Hepatocyte (in vitro differentiated cells): ENCODE results near the gene TPST1. TPM values are rescaled to one million over a fixed set of nuclear protein-coding genes. Genes with fewer than 3 reads are reported as not detected.

Source experiments
- DNase-seq: peaks from one replicate; pipeline ENCODE4 v3.0.0-alpha.2; 2016; ENCODE audit warnings: low spot score
- H2AFZ ChIP-seq: fragments of 200-600 bp; sonication (generic); 2 replicates; pipeline ENCODE4 v1.6.0; 2016; ENCODE audit warnings: antibody characterized with exemption, mild to moderate bottlenecking
- H3K27ac ChIP-seq: fragments of 200-600 bp; sonication (generic); 2 replicates; pipeline ENCODE4 v1.5.1; 2016; ENCODE audit warnings: mild to moderate bottlenecking
- H3K27me3 ChIP-seq: fragments of 200-600 bp; sonication (generic); 2 replicates; pipeline ENCODE4 v1.6.1; 2016
- H3K36me3 ChIP-seq: fragments of 200-600 bp; sonication (generic); replicated peaks from 2 replicates; pipeline ENCODE4 v1.5.1; 2016; ENCODE audit warnings: low read depth; ENCODE audit not compliant: insufficient read depth
- H3K4me1 ChIP-seq: fragments of 200-600 bp; sonication (generic); 2 replicates; pipeline ENCODE4 v1.5.1; 2016; ENCODE audit warnings: mild to moderate bottlenecking, moderate library complexity; ENCODE audit not compliant: insufficient read depth
- H3K4me2 ChIP-seq: fragments of 200-600 bp; sonication (generic); 2 replicates; pipeline ENCODE4 v1.6.0; 2016
- H3K4me3 ChIP-seq: fragments of 200-600 bp; sonication (generic); 2 replicates; pipeline ENCODE4 v1.5.1; 2016; ENCODE audit warnings: mild to moderate bottlenecking
- H3K79me2 ChIP-seq: fragments of 200-600 bp; sonication (generic); 2 replicates; pipeline ENCODE4 v1.6.0; 2017; ENCODE audit warnings: mild to moderate bottlenecking
- H3K9me2 ChIP-seq: fragments of 200-600 bp; sonication (generic); replicated peaks from 2 replicates; pipeline ENCODE4 v1.6.0; 2017; ENCODE audit warnings: mild to moderate bottlenecking; ENCODE audit not compliant: insufficient read depth
- H3K9me3 ChIP-seq: fragments of 200-600 bp; sonication (generic); 2 replicates; pipeline ENCODE4 v1.5.1; 2016; ENCODE audit warnings: low read depth, mild to moderate bottlenecking
- H4K20me1 ChIP-seq: fragments of 200-600 bp; sonication (generic); 2 replicates; pipeline ENCODE4 v1.6.0; 2016; ENCODE audit warnings: mild to moderate bottlenecking; ENCODE audit not compliant: insufficient read depth, poor library complexity, severe bottlenecking
- CTCF ChIP-seq: fragments of 200-600 bp; sonication (generic); IDR thresholded peaks from 2 replicates; pipeline ENCODE4 v1.5.1; 2016; ENCODE audit warnings: antibody characterized with exemption, mild to moderate bottlenecking; ENCODE audit not compliant: poor library complexity
- EZH2 ChIP-seq: fragments of 200-600 bp; sonication (generic); IDR thresholded peaks from 2 replicates; pipeline ENCODE4 v1.6.1; 2016; ENCODE audit warnings: antibody characterized with exemption, mild to moderate bottlenecking, borderline replicate concordance
- EZH2phosphoT487 ChIP-seq: fragments of 200-600 bp; sonication (generic); IDR thresholded peaks from one replicate; pipeline ENCODE4 v1.6.1; 2018; ENCODE audit warnings: antibody characterized with exemption, mild to moderate bottlenecking, low read depth, moderate library complexity; ENCODE audit not compliant: unreplicated experiment, severe bottlenecking
- WGBS: methylation state at CpG from one replicate; pipeline ENCODE4 v1.1.6; 2016; ENCODE audit warnings: low lambda C conversion rate; ENCODE audit errors: missing lambda C conversion rate; 5-methylcytosine and 5-hydroxymethylcytosine counted together
- polyA plus RNA-seq: library from polyadenylated mRNA; unstranded; fragments of >200 nt; fragmentation: Nextera tagmentation; extraction: Ambion mirVana; gene quantifications from 2 replicates; pipeline ENCODE4 v1.2.1, GENCODE V29; 2016
- total RNA-seq: library from RNA; depleted of rRNA; stranded (reverse); fragments of >200 nt; gene quantifications from 2 replicates; pipeline ENCODE4 v1.2.3, GENCODE V29; 2014

Gene TPST1
- total and polyA plus RNA-seq, 2 experiments from 2014 or later, result 85.2 to 91.2 TPM

- no peak overlapping the region for H3K4me2 ChIP-seq
- DNase-seq, result no peak
- H3K79me2 ChIP-seq, result peaks cover 95% of the 10 kb centered on the region
- H3K9me2 ChIP-seq, result no peaks in the 10 kb centered on the region
- TF ChIP-seq CTCF (no peak), EZH2phosphoT487 (no peak), EZH2 (no peak)
- H3K4me1 ChIP-seq, result no peaks in the 10 kb centered on the region
- H3K27me3 ChIP-seq, result no peaks in the 10 kb centered on the region
- no peak overlapping the region for H2AFZ ChIP-seq
- no peak overlapping the region for H3K4me3 ChIP-seq
- H3K27ac ChIP-seq, result no peak overlapping the region
- H3K36me3 ChIP-seq, result no peaks in the 10 kb centered on the region
- no peaks in the 10 kb centered on the region for H4K20me1 ChIP-seq
- H3K9me3 ChIP-seq, result peaks cover 25% of the 10 kb centered on the region
These were observed 56.8 kb downstream of the TPST1 start for GRCh38 chr7:66261941-66262340.

- Histone ChIP-seq H2AFZ (no peak overlapping the region), H3K9me2 (no peaks in the 10 kb centered on the region), H3K4me1 (no peaks in the 10 kb centered on the region), H3K79me2 (peaks cover 87% of the 10 kb centered on the region), H3K9me3 (peaks cover 25% of the 10 kb centered on the region), H3K27ac (no peak overlapping the region), H3K36me3 (no peaks in the 10 kb centered on the region), H4K20me1 (no peaks in the 10 kb centered on the region), H3K27me3 (no peaks in the 10 kb centered on the region), H3K4me2 (no peak overlapping the region), H3K4me3 (no peak overlapping the region)
- DNase-seq, result no peak
- 91% methylated on average over 1 of the region's 1 CpG for WGBS
- TF ChIP-seq CTCF (no peak), EZH2 (no peak), EZH2phosphoT487 (no peak)
These were observed 58.8 kb downstream of the TPST1 start for GRCh38 chr7:66263936-66264335.

GRCh38 chr7:66265566-66265965 is 60.4 kb downstream of the TPST1 start:
- peak; percentile 24 for DNase-seq
- H3K4me3 ChIP-seq, result no peak overlapping the region
- no peak overlapping the region for H3K4me2 ChIP-seq
- no peaks in the 10 kb centered on the region for H4K20me1 ChIP-seq
- no peaks in the 10 kb centered on the region for H3K27me3 ChIP-seq
- no peak overlapping the region for H2AFZ ChIP-seq
- peaks cover 25% of the 10 kb centered on the region for H3K9me3 ChIP-seq
- no peak overlapping the region for H3K27ac ChIP-seq
- no peaks in the 10 kb centered on the region for H3K4me1 ChIP-seq
- H3K9me2 ChIP-seq, result no peaks in the 10 kb centered on the region
- H3K36me3 ChIP-seq, result no peaks in the 10 kb centered on the region
- TF ChIP-seq CTCF, result no peak
- TF ChIP-seq EZH2, result no peak
- no peak for TF ChIP-seq EZH2phosphoT487
- peaks cover 84% of the 10 kb centered on the region for H3K79me2 ChIP-seq
- WGBS, result 100% methylated on average over 1 of the region's 1 CpG

- TF ChIP-seq CTCF (no peak), EZH2phosphoT487 (no peak), EZH2 (no peak)
- 83% methylated on average over 2 of the region's 2 CpGs for WGBS
- Histone ChIP-seq H3K4me2 (peak overlapping the region; percentile 0), H3K27ac (peak overlapping the region; percentile 6), H3K4me3 (no peak overlapping the region), H3K79me2 (peaks cover 84% of the 10 kb centered on the region), H3K9me3 (peaks cover 25% of the 10 kb centered on the region), H3K27me3 (no peaks in the 10 kb centered on the region), H3K9me2 (no peaks in the 10 kb centered on the region), H3K4me1 (no peaks in the 10 kb centered on the region), H4K20me1 (no peaks in the 10 kb centered on the region), H3K36me3 (no peaks in the 10 kb centered on the region), H2AFZ (no peak overlapping the region)
- DNase-seq, result peak; percentile 23
These were observed 62.1 kb downstream of the TPST1 start for GRCh38 chr7:66267249-66267648.
